DOHH2 (cell line): Measurements from ENCODE around the gene IFRD1.

Experiments
- H3F3A ChIP-seq: fragments of 200-600 bp; sonication (generic), shearing (Covaris generic); 2 replicates; pipeline ENCODE4 v1.6.0; 2016; ENCODE audit warnings: antibody characterized with exemption, mild to moderate bottlenecking; ENCODE audit not compliant: control insufficient read depth, insufficient read depth
- H3K27ac ChIP-seq: fragments of 200-600 bp; sonication (generic); 2 replicates; pipeline ENCODE4 v1.5.1; 2014; ENCODE audit warnings: low read depth, mild to moderate bottlenecking, low read length, moderate library complexity
- H3K27me3 ChIP-seq: fragments of 200-600 bp; sonication (generic); 2 replicates; pipeline ENCODE4 v1.6.1; 2014; ENCODE audit warnings: mild to moderate bottlenecking, low read length, mixed read lengths; ENCODE audit not compliant: control insufficient read depth
- H3K36me3 ChIP-seq: fragments of 200-600 bp; sonication (generic); 2 replicates; pipeline ENCODE4 v1.6.1; 2014; ENCODE audit warnings: mild to moderate bottlenecking, low read length, moderate library complexity, mixed read lengths; ENCODE audit not compliant: control insufficient read depth
- H3K4me1 ChIP-seq: fragments of 200-600 bp; sonication (generic); 2 replicates; pipeline ENCODE4 v1.6.1; 2014; ENCODE audit warnings: mild to moderate bottlenecking, low read length, mixed read lengths; ENCODE audit not compliant: control insufficient read depth
- H3K4me2 ChIP-seq: fragments of 200-600 bp; sonication (generic); 2 replicates; pipeline ENCODE4 v1.6.0; 2014; ENCODE audit warnings: mild to moderate bottlenecking, low read length, moderate library complexity
- H3K4me3 ChIP-seq: fragments of 200-600 bp; sonication (generic); 2 replicates; pipeline ENCODE4 v1.5.1; 2014; ENCODE audit warnings: mild to moderate bottlenecking, low read length, mixed read lengths
- H3K79me2 ChIP-seq: fragments of 200-600 bp; sonication (generic); 2 replicates; pipeline ENCODE4 v1.6.1; 2014; ENCODE audit warnings: mild to moderate bottlenecking, low read length, mixed read lengths; ENCODE audit not compliant: control insufficient read depth
- H3K9me2 ChIP-seq: fragments of 200-600 bp; sonication (generic); replicated peaks from 2 replicates; pipeline ENCODE4 v1.6.1; 2014; ENCODE audit warnings: mild to moderate bottlenecking, low read length, mixed read lengths; ENCODE audit not compliant: control insufficient read depth
- H3K9me3 ChIP-seq: fragments of 200-600 bp; sonication (generic); 2 replicates; pipeline ENCODE4 v1.6.1; 2014; ENCODE audit warnings: antibody characterized with exemption, low read length, mixed read lengths; ENCODE audit not compliant: control insufficient read depth, insufficient read depth
- H4K20me1 ChIP-seq: fragments of 200-600 bp; sonication (generic); 2 replicates; pipeline ENCODE4 v1.6.0; 2014; ENCODE audit warnings: low read depth, mild to moderate bottlenecking, antibody characterized with exemption, low read length, moderate library complexity; ENCODE audit not compliant: control insufficient read depth, insufficient read depth
- CTCF ChIP-seq: fragments of 200-600 bp; sonication (generic); IDR thresholded peaks from one replicate; pipeline ENCODE4 v1.5.1; 2014; ENCODE audit warnings: antibody characterized with exemption, mild to moderate bottlenecking, low read depth, low read length; ENCODE audit not compliant: poor library complexity, severe bottlenecking
- EZH2phosphoT487 ChIP-seq: fragments of 200-600 bp; sonication (generic); IDR thresholded peaks from 2 replicates; pipeline ENCODE4 v1.6.1; 2017; ENCODE audit warnings: borderline replicate concordance, mild to moderate bottlenecking, antibody characterized with exemption, low read length, moderate library complexity, mixed read lengths

Gene IFRD1

GRCh38 chr7:112420236-112420861 lies 29.9 kb upstream of the IFRD1 start:
- Histone ChIP-seq H3K4me1 (peaks cover 37% of the 10 kb centered on the region), H3F3A (peaks cover 8% of the 10 kb centered on the region), H3K79me2 (no peaks in the 10 kb centered on the region), H3K9me3 (no peaks in the 10 kb centered on the region), H3K36me3 (no peaks in the 10 kb centered on the region), H4K20me1 (no peaks in the 10 kb centered on the region), H3K27me3 (no peaks in the 10 kb centered on the region), H3K4me3 (no peak overlapping the region), H3K4me2 (no peak overlapping the region), H3K9me2 (no peaks in the 10 kb centered on the region), H3K27ac (no peak overlapping the region)
- TF ChIP-seq EZH2phosphoT487, result no peak
- no peak for TF ChIP-seq CTCF

- Histone ChIP-seq H3K9me2 (no peaks in the 10 kb centered on the region), H3K79me2 (no peaks in the 10 kb centered on the region), H3K4me3 (peak overlapping the region; percentile 53), H3K27me3 (no peaks in the 10 kb centered on the region), H3F3A (peaks cover 8% of the 10 kb centered on the region), H3K36me3 (no peaks in the 10 kb centered on the region), H3K9me3 (no peaks in the 10 kb centered on the region), H3K4me2 (peak overlapping the region; percentile 70), H3K4me1 (peaks cover 37% of the 10 kb centered on the region), H3K27ac (peak overlapping the region; percentile 62), H4K20me1 (no peaks in the 10 kb centered on the region)
- TF ChIP-seq CTCF, result peak; percentile 49
- TF ChIP-seq EZH2phosphoT487, result no peak
Observed at GRCh38 chr7:112421666-112422486, 28.4 kb upstream of the IFRD1 start.

GRCh38 chr7:112422842-112423496 lies 27.3 kb upstream of the IFRD1 start:
- no peaks in the 10 kb centered on the region for H4K20me1 ChIP-seq
- no peaks in the 10 kb centered on the region for H3K9me2 ChIP-seq
- peak overlapping the region; percentile 62 for H3K27ac ChIP-seq
- peak overlapping the region; percentile 70 for H3K4me2 ChIP-seq
- no peaks in the 10 kb centered on the region for H3K9me3 ChIP-seq
- TF ChIP-seq EZH2phosphoT487 (no peak), CTCF (no peak)
- H3K36me3 ChIP-seq, result no peaks in the 10 kb centered on the region
- H3K4me3 ChIP-seq, result peak overlapping the region; percentile 53
- H3K79me2 ChIP-seq, result no peaks in the 10 kb centered on the region
- H3F3A ChIP-seq, result peaks cover 8% of the 10 kb centered on the region
- peaks cover 37% of the 10 kb centered on the region for H3K4me1 ChIP-seq
- H3K27me3 ChIP-seq, result no peaks in the 10 kb centered on the region
